Daoy (cell line): Measurements from ENCODE around the gene SPIRE2. TPM values are rescaled to one million over a fixed set of nuclear protein-coding genes. Genes with fewer than 3 reads are reported as not detected.
"Not testable (repeated sequence)": the region's sequence is repeated elsewhere in the genome, so short reads cannot be mapped to it uniquely, and the experiment has no call there.

Experiments
- DNase-seq: peaks from one replicate; pipeline ENCODE4 v3.0.0-alpha.2; 2015; ENCODE audit warnings: low read depth
- total RNA-seq: library from RNA; depleted of rRNA; stranded (reverse); fragments of >200 nt; shearing (Covaris generic); gene quantifications from 2 replicates; pipeline ENCODE4 v1.2.3, GENCODE V29; 2014; rRNA removed

Gene SPIRE2
- total RNA-seq, result 6.3 and 7.7 TPM in 2 replicates

GRCh38 chr16:89828199-89828869 lies at the start of gene SPIRE2:
TSS of gene SPIRE2 (plus strand) at chr16:89828475. CDS start at chr16:89828551, 76 bp downstream.
- peak; percentile 76 for DNase-seq

GRCh38 chr16:89779231-89779908 lies 48.9 kb upstream of the SPIRE2 start:
- DNase-seq, result no peak

GRCh38 chr16:89779909-89780305 lies 48.4 kb upstream of the SPIRE2 start:
- no peak for DNase-seq

- no peak for DNase-seq
Observed at GRCh38 chr16:89782489-89782888, 45.8 kb upstream of the SPIRE2 start.

GRCh38 chr16:89783952-89784351 lies 44.3 kb upstream of the SPIRE2 start:
- DNase-seq, result not testable (repeated sequence)

- DNase-seq, result no peak
Observed at GRCh38 chr16:89784406-89784805, 43.9 kb upstream of the SPIRE2 start.

- no peak for DNase-seq
Observed at GRCh38 chr16:89785523-89786155, 42.6 kb upstream of the SPIRE2 start.

GRCh38 chr16:89786474-89787364 lies 41.6 kb upstream of the SPIRE2 start:
- no peak for DNase-seq

GRCh38 chr16:89787365-89787805 lies 40.9 kb upstream of the SPIRE2 start:
- no peak for DNase-seq

- DNase-seq, result no peak
Observed at GRCh38 chr16:89791278-89791995, 36.8 kb upstream of the SPIRE2 start.

- DNase-seq, result not testable (repeated sequence)
Observed at GRCh38 chr16:89793092-89793491, 35.2 kb upstream of the SPIRE2 start.

- DNase-seq, result no peak
Observed at GRCh38 chr16:89793955-89794354, 34.3 kb upstream of the SPIRE2 start.

GRCh38 chr16:89795676-89796075 lies 32.6 kb upstream of the SPIRE2 start:
- no peak for DNase-seq

GRCh38 chr16:89796104-89796503 lies 32.2 kb upstream of the SPIRE2 start:
- DNase-seq, result no peak

- no peak for DNase-seq
Observed at GRCh38 chr16:89798126-89798525, 30.1 kb upstream of the SPIRE2 start.

GRCh38 chr16:89798832-89799370 lies 29.4 kb upstream of the SPIRE2 start:
- DNase-seq, result no peak

- no peak for DNase-seq
Observed at GRCh38 chr16:89801800-89802199, 26.5 kb upstream of the SPIRE2 start.

GRCh38 chr16:89805136-89805905 lies 23.0 kb upstream of the SPIRE2 start:
- no peak for DNase-seq

- DNase-seq, result not testable (repeated sequence)
Observed at GRCh38 chr16:89806589-89807193, 21.6 kb upstream of the SPIRE2 start.

- no peak for DNase-seq
Observed at GRCh38 chr16:89808475-89808874, 19.8 kb upstream of the SPIRE2 start.
